BJ (cell line): ENCODE measurements around the gene TIMM10. TPM values are rescaled to one million over a fixed set of nuclear protein-coding genes. Genes with fewer than 3 reads are reported as not detected.

Experiments
- CTCF ChIA-PET: fragments of 350-600 bp; formaldehyde crosslinking; extraction: SDS; loops from one replicate; lab custom pipeline; 2021; ENCODE audit warnings: antibody characterized with exemption, inconsistent platforms; lab: Yijun Ruan, JAX
- POLR2A ChIA-PET: fragments of 300-600 bp; sonication (Branson Sonifier 250); formaldehyde crosslinking; extraction: SDS; loops from one replicate; lab custom pipeline; 2021; ENCODE audit warnings: antibody characterized with exemption; lab: Charles Lee
- DNase-seq: peaks from one replicate; pipeline ENCODE4 v3.0.0-alpha.2; 2011; ENCODE audit warnings: low read depth
- H3K27me3 ChIP-seq: 2 replicates; pipeline ENCODE4 v1.6.0; 2011; ENCODE audit warnings: low read length; ENCODE audit not compliant: control insufficient read depth, insufficient read depth
- H3K36me3 ChIP-seq: 2 replicates; pipeline ENCODE4 v1.5.1; 2011; ENCODE audit warnings: low read length; ENCODE audit not compliant: control insufficient read depth, insufficient read depth
- H3K4me3 ChIP-seq: 2 replicates; pipeline ENCODE4 v1.5.1; 2011; ENCODE audit warnings: low read depth, mild to moderate bottlenecking, control low read depth, low read length
- CTCF ChIP-seq: IDR thresholded peaks from 2 replicates; pipeline ENCODE4 v1.5.1; 2011; ENCODE audit warnings: low read depth, mild to moderate bottlenecking, control low read depth, inconsistent platforms, low read length, moderate library complexity; ENCODE audit not compliant: insufficient read depth
- polyA plus RNA-seq: library from polyadenylated mRNA; depleted of rRNA; stranded (reverse); fragments of >200 nt; gene quantifications from 2 replicates; pipeline ENCODE4 v1.2.3, GENCODE V29; 2011

TIMM10 gene
- polyA plus RNA-seq, 1 experiment, result 90.5 TPM

- DNase-seq, result no peak
- Histone ChIP-seq H3K36me3 (peaks cover 2% of the 10 kb centered on the region; the same call in 1 of the 2 replicates), H3K27me3 (peaks cover 10% of the 10 kb centered on the region), H3K4me3 (peak overlapping the region; percentile 26)
- ChIA-PET CTCF (interaction anchor here (0.8 to 10.3 kb wide), 14 partner anchors 9 to 213 kb away, joined by 3 to 188 read pairs (median 6); partner anchors contain the start of genes RTN4RL2, SLC43A1 and UBE2L6), POLR2A (no interaction called here)
- TF ChIP-seq CTCF, result peak; percentile 56
Observed at GRCh38 chr11:57482782-57483561, 47.6 kb downstream of the TIMM10 start.

DNA sequence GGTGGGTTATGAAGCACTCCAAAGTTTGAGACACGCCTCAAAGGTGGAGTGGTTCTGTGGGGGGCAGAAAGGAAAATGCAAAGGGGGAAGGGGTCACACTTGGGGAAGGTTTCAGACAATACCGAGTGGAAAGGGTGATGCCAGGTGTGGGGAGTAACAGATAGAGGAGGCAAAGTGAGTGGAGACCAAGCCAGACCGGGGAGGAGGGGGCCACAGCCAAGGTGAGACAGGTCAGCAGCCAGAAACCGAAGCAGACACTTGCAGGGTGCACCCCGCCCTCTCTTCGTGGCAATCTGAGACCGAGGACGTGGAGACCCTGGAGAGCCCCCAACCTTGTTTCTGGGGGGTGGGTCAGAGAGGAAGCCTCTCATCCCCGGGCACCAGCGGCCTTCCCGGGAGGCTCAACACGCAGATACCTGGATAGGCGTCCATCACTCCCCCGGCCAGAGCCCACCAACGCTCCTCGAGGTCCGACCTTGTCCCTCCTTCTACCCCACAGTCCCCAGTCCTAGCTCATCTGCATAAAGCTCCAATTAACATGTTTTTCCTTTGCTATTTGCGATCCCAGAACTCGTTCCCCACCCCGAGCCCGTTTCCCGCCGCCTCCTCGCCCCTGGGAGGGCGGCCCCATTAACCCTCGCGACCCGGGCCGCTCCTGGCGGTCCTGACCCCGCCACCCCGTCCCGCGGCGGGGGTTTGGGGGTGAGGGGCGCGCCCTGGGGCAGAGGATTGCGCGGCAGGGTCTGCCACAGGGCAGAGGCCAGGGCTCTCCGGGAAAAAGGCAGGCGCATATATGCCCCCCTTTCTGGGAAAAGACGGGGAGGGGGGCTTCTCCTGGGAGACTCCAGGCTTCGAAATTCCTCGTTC is 48.4 kb downstream of the TIMM10 start:
- H3K4me3 ChIP-seq, result peak overlapping the region; percentile 26; the same call in 1 of the 2 replicates
- ChIA-PET CTCF (interaction anchor here (1.2 to 10.3 kb wide), 10 partner anchors 8 to 158 kb away, joined by 3 to 188 read pairs (median 21); partner anchors contain the start of genes RTN4RL2, SLC43A1 and UBE2L6), POLR2A (no interaction called here)
- no peak for DNase-seq
- H3K36me3 ChIP-seq, result peaks cover 2% of the 10 kb centered on the region; the same call in 1 of the 2 replicates
- TF ChIP-seq CTCF, result no peak
- H3K27me3 ChIP-seq, result peaks cover 10% of the 10 kb centered on the region

DNA sequence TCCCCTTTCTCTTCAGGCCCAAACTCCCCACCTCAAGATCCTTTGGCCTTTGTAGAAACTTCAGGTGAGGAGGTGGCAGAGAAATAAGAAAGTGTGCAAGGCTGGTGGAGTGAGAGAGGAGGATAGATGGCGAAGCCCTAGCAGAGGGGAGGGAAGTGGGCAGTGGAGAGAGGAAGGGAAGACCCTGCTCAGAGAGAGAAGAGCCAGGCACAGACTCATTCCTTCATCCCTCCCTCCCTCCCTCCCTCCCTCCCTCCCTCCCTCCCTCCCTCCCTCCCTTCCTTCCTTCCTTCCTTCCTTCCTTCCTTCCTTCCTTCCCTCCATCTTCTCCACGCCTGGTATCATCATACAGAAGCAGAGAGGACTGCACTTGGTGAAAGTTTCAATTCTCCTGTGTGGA is 49.2 kb downstream of the TIMM10 start:
- no peak overlapping the region for H3K4me3 ChIP-seq
- CTCF ChIA-PET, result interaction anchor here (0.8 to 10.3 kb wide), 7 partner anchors 15 to 136 kb away, joined by 3 to 188 read pairs (median 30); partner anchors contain the start of genes RTN4RL2, SLC43A1 and UBE2L6
- H3K36me3 ChIP-seq, result peaks cover 2% of the 10 kb centered on the region; the same call in 1 of the 2 replicates
- TF ChIP-seq CTCF, result no peak
- POLR2A ChIA-PET, result no interaction called here
- DNase-seq, result no peak
- peaks cover 10% of the 10 kb centered on the region for H3K27me3 ChIP-seq

DNA sequence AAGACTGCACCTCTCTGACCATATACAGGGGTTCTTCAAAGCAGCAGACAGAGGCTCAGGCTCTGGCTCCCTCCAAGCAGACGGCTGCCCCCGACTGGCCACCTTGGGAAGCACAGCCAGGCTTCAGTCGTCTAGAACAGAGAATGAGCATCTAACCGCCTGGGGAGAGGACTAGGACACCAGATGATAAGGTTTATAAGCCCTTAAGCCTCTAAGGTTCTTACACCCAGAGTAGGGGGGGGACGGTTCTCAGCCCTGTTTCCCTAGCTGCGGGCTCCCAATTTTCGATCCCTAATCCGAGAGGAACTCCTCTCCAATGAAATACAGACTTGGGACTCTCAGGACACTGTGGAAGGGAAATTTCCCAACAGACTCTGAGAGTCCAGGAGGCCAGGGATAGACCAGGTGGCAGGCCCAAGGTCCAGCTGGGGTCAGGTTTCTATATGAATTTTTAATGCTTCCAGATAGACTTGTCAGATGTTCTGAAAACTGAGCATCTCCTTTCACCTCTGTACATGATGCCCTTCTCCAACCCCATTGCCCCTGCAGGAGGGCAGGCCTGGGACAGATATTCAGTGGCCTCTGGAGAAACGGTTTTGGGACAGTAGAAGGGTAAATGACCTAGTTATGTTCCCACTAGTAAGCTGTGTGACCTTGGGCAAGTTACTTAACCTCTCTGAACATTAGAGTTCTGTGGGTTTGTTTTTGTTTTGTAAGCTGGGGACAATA is 50.0 kb downstream of the TIMM10 start:
- POLR2A ChIA-PET, result no interaction called here
- Histone ChIP-seq H3K27me3 (peaks cover 14% of the 10 kb centered on the region), H3K4me3 (no peak overlapping the region), H3K36me3 (peaks cover 2% of the 10 kb centered on the region; the same call in 1 of the 2 replicates)
- CTCF ChIA-PET, result interaction anchor here (0.6 to 10.3 kb wide), 9 partner anchors 8 to 135 kb away, joined by 3 to 188 read pairs (median 3); partner anchors contain the start of gene RTN4RL2
- peak; percentile 75 for TF ChIP-seq CTCF
- DNase-seq, result no peak
